Smooth muscle cell (in vitro differentiated cells): ENCODE results near the gene PIPOX. TPM values are rescaled to one million over a fixed set of nuclear protein-coding genes. Genes with fewer than 3 reads are reported as not detected.

ENCODE experiments used
- DNase-seq: peaks from one replicate; lab custom pipeline; 2025; ENCODE audit not compliant: unreplicated experiment; lab: John Stamatoyannopoulos, UW
- H2AFZ ChIP-seq: fragments of 200-600 bp; sonication (generic); 2 replicates; pipeline ENCODE4 v1.6.0; 2016; ENCODE audit warnings: antibody characterized with exemption, low read depth, mild to moderate bottlenecking
- H3F3A ChIP-seq: fragments of 200-600 bp; sonication (generic); 2 replicates; pipeline ENCODE4 v1.6.0; 2017; ENCODE audit warnings: antibody characterized with exemption, low read depth
- H3K27ac ChIP-seq: fragments of 200-600 bp; sonication (generic); 2 replicates; pipeline ENCODE4 v1.5.1; 2016; ENCODE audit warnings: low read depth, mild to moderate bottlenecking
- H3K27me3 ChIP-seq: fragments of 200-600 bp; sonication (generic); 2 replicates; pipeline ENCODE4 v1.6.1; 2016; ENCODE audit warnings: low read depth, mild to moderate bottlenecking
- H3K36me3 ChIP-seq: fragments of 200-600 bp; sonication (generic); 2 replicates; pipeline ENCODE4 v1.5.1; 2016; ENCODE audit warnings: low read depth
- H3K4me1 ChIP-seq: fragments of 200-600 bp; sonication (generic); 2 replicates; pipeline ENCODE4 v1.5.1; 2016; ENCODE audit warnings: low read depth
- H3K4me2 ChIP-seq: fragments of 200-600 bp; sonication (generic); 2 replicates; pipeline ENCODE4 v1.6.0; 2016; ENCODE audit warnings: mild to moderate bottlenecking
- H3K4me3 ChIP-seq: fragments of 200-600 bp; sonication (generic); 2 replicates; pipeline ENCODE4 v1.5.1; 2016; ENCODE audit warnings: mild to moderate bottlenecking
- H3K79me2 ChIP-seq: fragments of 200-600 bp; sonication (generic); 2 replicates; pipeline ENCODE4 v1.6.0; 2016; ENCODE audit warnings: low read depth, mild to moderate bottlenecking
- H3K9ac ChIP-seq: fragments of 200-600 bp; sonication (generic); 2 replicates; pipeline ENCODE4 v1.6.0; 2016; ENCODE audit warnings: low read depth
- H3K9me3 ChIP-seq: fragments of 200-600 bp; sonication (generic); replicated peaks from 2 replicates; pipeline ENCODE4 v1.5.1; 2016; ENCODE audit warnings: low read depth
- H4K20me1 ChIP-seq: fragments of 200-600 bp; sonication (generic); 2 replicates; pipeline ENCODE4 v1.6.0; 2016; ENCODE audit warnings: low read depth
- WGBS: methylation state at CpG from one replicate; pipeline ENCODE4 v1.1.7; 2016; ENCODE audit warnings: low lambda C conversion rate; 5-methylcytosine and 5-hydroxymethylcytosine counted together
- polyA plus RNA-seq: library from polyadenylated mRNA; unstranded; fragments of >200 nt; fragmentation: Nextera tagmentation; extraction: Ambion mirVana; gene quantifications from 2 replicates; pipeline ENCODE4 v1.2.1, GENCODE V29; 2016
- total RNA-seq: library from RNA; depleted of rRNA; stranded (reverse); fragments of >200 nt; gene quantifications from 2 replicates; pipeline ENCODE4 v1.2.3, GENCODE V29; 2014
- TF ChIP-seq, protein P1 (sequence below): fragments of 200-600 bp; sonication (generic); IDR thresholded peaks from 2 replicates; pipeline ENCODE4 v1.5.1; 2017; ENCODE audit warnings: borderline replicate concordance, mild to moderate bottlenecking, antibody characterized with exemption; ENCODE audit not compliant: insufficient read depth, poor library complexity, severe bottlenecking

Gene PIPOX
- total and polyA plus RNA-seq, 2 experiments from 2014 or later = 0.63 to 1.3 TPM

DNA sequence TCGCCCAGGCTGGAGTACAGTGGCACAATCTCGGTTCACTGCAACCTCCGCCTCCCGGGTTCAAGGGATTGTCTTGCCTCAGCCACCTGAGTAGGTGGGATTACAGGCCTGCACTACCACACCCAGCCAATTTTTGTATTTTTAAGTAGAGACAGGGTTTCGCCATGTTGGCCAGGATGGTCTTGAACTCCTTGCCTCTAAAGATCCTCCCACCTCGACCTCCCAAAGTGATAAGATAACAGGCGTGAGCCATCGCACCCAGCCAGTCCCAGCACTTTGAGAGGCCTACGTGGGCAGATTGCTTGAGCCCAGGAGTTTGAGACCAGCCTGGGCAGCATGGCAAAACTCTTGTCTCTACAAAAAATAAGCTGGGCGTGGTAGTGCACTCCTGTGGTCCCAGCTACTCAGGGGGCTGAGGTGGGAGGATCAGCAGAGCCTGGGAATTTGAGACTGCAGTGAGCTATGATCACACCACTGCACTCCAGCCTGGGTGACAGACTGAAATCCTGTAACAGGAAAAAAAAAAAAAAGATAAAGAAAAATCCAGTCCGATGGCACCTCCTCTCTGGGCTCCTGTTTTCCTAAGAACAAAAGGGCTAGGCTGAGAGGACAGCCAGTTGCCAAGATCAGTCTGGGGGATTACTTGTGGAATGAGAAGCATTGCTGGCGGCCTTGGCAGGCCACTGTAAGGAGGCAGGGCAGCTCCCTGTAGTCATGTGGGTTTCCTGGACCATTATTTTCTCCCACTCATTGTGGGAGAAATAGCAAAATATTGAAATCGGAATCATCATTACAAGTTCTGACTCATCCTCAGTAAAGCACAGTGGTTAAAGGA is 3.0 kb upstream of the PIPOX start:
- Histone ChIP-seq H3F3A (peaks cover 7% of the 10 kb centered on the region), H3K4me1 (peaks cover 40% of the 10 kb centered on the region), H3K79me2 (no peaks in the 10 kb centered on the region), H3K27ac (peak overlapping the region; percentile 70), H3K4me2 (peak overlapping the region; percentile 16), H3K9me3 (no peaks in the 10 kb centered on the region), H3K27me3 (no peaks in the 10 kb centered on the region), H4K20me1 (no peaks in the 10 kb centered on the region), H3K36me3 (no peaks in the 10 kb centered on the region), H3K4me3 (no peak overlapping the region), H2AFZ (no peak overlapping the region), H3K9ac (no peak overlapping the region)
- 49% methylated on average over 12 of the region's 13 CpGs for WGBS
- no peak for DNase-seq
- TF ChIP-seq, protein P1, sequence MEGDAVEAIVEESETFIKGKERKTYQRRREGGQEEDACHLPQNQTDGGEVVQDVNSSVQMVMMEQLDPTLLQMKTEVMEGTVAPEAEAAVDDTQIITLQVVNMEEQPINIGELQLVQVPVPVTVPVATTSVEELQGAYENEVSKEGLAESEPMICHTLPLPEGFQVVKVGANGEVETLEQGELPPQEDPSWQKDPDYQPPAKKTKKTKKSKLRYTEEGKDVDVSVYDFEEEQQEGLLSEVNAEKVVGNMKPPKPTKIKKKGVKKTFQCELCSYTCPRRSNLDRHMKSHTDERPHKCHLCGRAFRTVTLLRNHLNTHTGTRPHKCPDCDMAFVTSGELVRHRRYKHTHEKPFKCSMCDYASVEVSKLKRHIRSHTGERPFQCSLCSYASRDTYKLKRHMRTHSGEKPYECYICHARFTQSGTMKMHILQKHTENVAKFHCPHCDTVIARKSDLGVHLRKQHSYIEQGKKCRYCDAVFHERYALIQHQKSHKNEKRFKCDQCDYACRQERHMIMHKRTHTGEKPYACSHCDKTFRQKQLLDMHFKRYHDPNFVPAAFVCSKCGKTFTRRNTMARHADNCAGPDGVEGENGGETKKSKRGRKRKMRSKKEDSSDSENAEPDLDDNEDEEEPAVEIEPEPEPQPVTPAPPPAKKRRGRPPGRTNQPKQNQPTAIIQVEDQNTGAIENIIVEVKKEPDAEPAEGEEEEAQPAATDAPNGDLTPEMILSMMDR = no peak

DNA sequence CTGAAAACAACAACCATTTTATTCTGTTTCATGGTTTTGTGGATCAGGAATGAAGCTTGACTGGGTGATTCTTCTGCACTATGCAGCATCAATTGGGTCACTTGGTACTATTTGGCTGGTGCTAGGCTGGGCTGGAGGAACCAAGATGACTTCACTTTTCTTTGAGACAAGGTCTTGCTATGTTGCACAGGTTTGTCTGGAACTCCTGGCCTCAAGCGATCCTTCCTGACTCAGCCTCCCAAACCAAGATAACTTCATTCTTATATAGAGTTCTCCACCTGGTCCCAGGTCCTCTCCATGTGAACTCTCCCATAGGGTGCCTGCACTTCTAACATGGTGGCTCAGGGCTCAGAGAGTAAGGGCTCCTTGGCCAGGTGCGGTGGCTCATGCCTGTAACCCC is 1.9 kb upstream of the PIPOX start:
- WGBS = 100% methylated on average over 2 of the region's 2 CpGs

DNA sequence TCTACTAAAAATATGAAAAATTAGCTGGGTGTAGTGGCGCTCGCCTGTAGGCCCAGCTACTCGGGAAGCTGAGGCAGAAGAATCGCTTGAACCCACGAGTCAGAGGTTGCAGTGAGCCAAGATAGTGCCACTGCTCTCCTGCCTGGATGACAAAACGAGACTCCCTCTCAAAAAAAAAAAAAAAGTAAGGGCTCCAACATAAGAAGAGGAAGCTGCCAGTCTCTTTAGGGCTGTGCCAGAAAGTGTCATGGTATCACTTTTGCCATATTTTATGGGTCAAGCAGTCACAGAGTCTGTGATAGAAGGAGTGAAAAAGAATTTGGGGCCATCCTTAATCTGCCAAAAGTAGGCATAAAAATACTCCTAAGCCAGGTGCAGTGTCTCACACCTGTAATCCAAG is 1.4 kb upstream of the PIPOX start:
- Histone ChIP-seq H3K9ac (no peak overlapping the region), H3K27ac (no peak overlapping the region), H3K9me3 (no peaks in the 10 kb centered on the region), H4K20me1 (no peaks in the 10 kb centered on the region), H3K4me1 (peaks cover 40% of the 10 kb centered on the region), H3K79me2 (no peaks in the 10 kb centered on the region), H2AFZ (no peak overlapping the region), H3K36me3 (no peaks in the 10 kb centered on the region), H3K27me3 (no peaks in the 10 kb centered on the region), H3K4me3 (no peak overlapping the region), H3F3A (peaks cover 7% of the 10 kb centered on the region), H3K4me2 (no peak overlapping the region)
- WGBS = 93% methylated on average over 6 of the region's 6 CpGs
- TF ChIP-seq, protein P1 = no peak
- no peak for DNase-seq

More for the DNA sequence above, 1.9 kb upstream of the PIPOX start:
- Histone ChIP-seq H3K9ac (no peak overlapping the region), H3K79me2 (no peaks in the 10 kb centered on the region), H3K4me3 (no peak overlapping the region), H4K20me1 (no peaks in the 10 kb centered on the region), H3K9me3 (no peaks in the 10 kb centered on the region), H3K4me2 (no peak overlapping the region), H3F3A (peaks cover 7% of the 10 kb centered on the region), H3K27ac (peak overlapping the region; percentile 70), H3K4me1 (peaks cover 40% of the 10 kb centered on the region), H3K27me3 (no peaks in the 10 kb centered on the region), H3K36me3 (no peaks in the 10 kb centered on the region), H2AFZ (no peak overlapping the region)
- TF ChIP-seq, protein P1 = no peak
- no peak for DNase-seq
